IMR-90 (cell line): ENCODE measurements around the gene C19orf33. TPM values are rescaled to one million over a fixed set of nuclear protein-coding genes. Genes with fewer than 3 reads are reported as not detected.

Source experiments
- ATAC-seq: fragments of 200-7000 bp; cut with Tn5 transposase; 2 replicates; pipeline ENCODE4 v1.9.1; 2020; ENCODE audit warnings: low read depth, mild to moderate bottlenecking, moderate library complexity
- BruUV-seq: library from RNA; stranded (reverse); fragments of 400-500 nt; replicated peaks from 2 replicates; lab custom pipeline; 2021; lab: Mats Ljungman, UMichigan
- CTCF ChIA-PET: fragments of 300-600 bp; formaldehyde crosslinking; extraction: SDS; loops from one replicate; lab custom pipeline; 2021; ENCODE audit warnings: antibody characterized with exemption; lab: Yijun Ruan, JAX
- POLR2A ChIA-PET: fragments of 300-600 bp; sonication (Branson Sonifier 250); formaldehyde crosslinking; loops from one replicate; lab custom pipeline; 2022; ENCODE audit warnings: antibody characterized with exemption; ENCODE audit not compliant: unreplicated experiment; lab: Charles Lee
- DNase-seq: peaks from one replicate; pipeline ENCODE4 v3.0.0; 2013
- H2AFZ ChIP-seq: replicated peaks from 2 replicates; pipeline ENCODE3; 2013; ENCODE audit warnings: low read length, mild to moderate bottlenecking; ENCODE audit not compliant: poor library complexity
- H2AK5ac ChIP-seq: 2 replicates; pipeline ENCODE4 v1.6.1; 2013; ENCODE audit warnings: low read depth, low read length, inconsistent platforms
- H2AK9ac ChIP-seq: replicated peaks from 2 replicates; pipeline ENCODE3; 2013; ENCODE audit warnings: mild to moderate bottlenecking, low read depth, low read length, moderate library complexity; ENCODE audit not compliant: poor library complexity
- H2BK120ac ChIP-seq: 2 replicates; pipeline ENCODE4 v1.6.1; 2013; ENCODE audit warnings: low read depth, low read length, inconsistent platforms
- H2BK15ac ChIP-seq: 3 replicates; pipeline ENCODE4 v1.6.1; 2013; ENCODE audit warnings: low read depth, low read length, inconsistent platforms
- H2BK20ac ChIP-seq: 2 replicates; pipeline ENCODE4 v1.6.1; 2013; ENCODE audit warnings: low read depth, mild to moderate bottlenecking, inconsistent platforms, low read length, moderate library complexity
- H2BK5ac ChIP-seq: 2 replicates; pipeline ENCODE4 v1.6.1; 2013; ENCODE audit warnings: mild to moderate bottlenecking, low read depth, low read length, inconsistent platforms; ENCODE audit not compliant: poor library complexity, severe bottlenecking
- H3K14ac ChIP-seq: replicated peaks from 2 replicates; pipeline ENCODE4 v1.6.1; 2013; ENCODE audit warnings: low read depth, low read length, inconsistent platforms
- H3K18ac ChIP-seq: 2 replicates; pipeline ENCODE4 v1.6.1; 2013; ENCODE audit warnings: low read depth, low read length, control low read depth
- H3K23ac ChIP-seq: 2 replicates; pipeline ENCODE4 v1.6.1; 2013; ENCODE audit warnings: low read depth, low read length, inconsistent platforms
- H3K27ac ChIP-seq: 2 replicates; pipeline ENCODE4 v1.5.1; 2013; ENCODE audit warnings: mild to moderate bottlenecking, control low read depth, low read length; ENCODE audit not compliant: insufficient read depth
- H3K27me3 ChIP-seq: 2 replicates; pipeline ENCODE4 v1.6.1; 2013; ENCODE audit warnings: low read length; ENCODE audit not compliant: control insufficient read depth, insufficient read depth
- H3K36me3 ChIP-seq: 2 replicates; pipeline ENCODE4 v1.6.1; 2013; ENCODE audit warnings: low read length, mixed read lengths; ENCODE audit not compliant: control insufficient read depth, insufficient read depth
- H3K4ac ChIP-seq: 2 replicates; pipeline ENCODE4 v1.6.1; 2013; ENCODE audit warnings: low read depth, low read length, inconsistent platforms
- H3K4me1 ChIP-seq: 2 replicates; pipeline ENCODE4 v1.6.1; 2013; ENCODE audit warnings: low read length, mixed read lengths; ENCODE audit not compliant: control insufficient read depth, insufficient read depth
- H3K4me2 ChIP-seq: 2 replicates; pipeline ENCODE4 v1.6.1; 2013; ENCODE audit warnings: low read depth, mild to moderate bottlenecking, control low read depth, low read length, moderate library complexity
- H3K4me3 ChIP-seq: 2 replicates; pipeline ENCODE4 v1.5.1; 2013; ENCODE audit warnings: low read depth, mild to moderate bottlenecking, control low read depth, low read length, moderate library complexity; ENCODE audit not compliant: insufficient read depth
- H3K56ac ChIP-seq: 2 replicates; pipeline ENCODE4 v1.6.1; 2013; ENCODE audit warnings: low read length, inconsistent platforms; ENCODE audit not compliant: insufficient read depth; ENCODE audit errors: extremely low read depth
- H3K79me1 ChIP-seq, 2 experiments: 2 replicates each; pipeline ENCODE4 v1.6.1; 2013; ENCODE audit warnings: low read length in 2 of 2, inconsistent platforms in 1 of 2, low read depth in 1 of 2
- H3K9ac ChIP-seq: 2 replicates; pipeline ENCODE4 v1.6.1; 2013; ENCODE audit warnings: low read depth, low read length, control low read depth
- H3K9me1 ChIP-seq: 2 replicates; pipeline ENCODE4 v1.6.1; 2013; ENCODE audit warnings: low read length, inconsistent platforms; ENCODE audit not compliant: insufficient read depth
- H3K9me3 ChIP-seq: 2 replicates; pipeline ENCODE4 v1.6.1; 2013; ENCODE audit warnings: low read length; ENCODE audit not compliant: control insufficient read depth, insufficient read depth
- H4K20me1 ChIP-seq: 2 replicates; pipeline ENCODE4 v1.6.1; 2013; ENCODE audit warnings: low read length, inconsistent platforms; ENCODE audit not compliant: insufficient read depth
- H4K5ac ChIP-seq: 2 replicates; pipeline ENCODE4 v1.6.1; 2013; ENCODE audit warnings: mild to moderate bottlenecking, low read depth, low read length, control low read depth
- H4K8ac ChIP-seq, 2 experiments: 2 replicates each; pipeline ENCODE4 v1.6.1; 2013; ENCODE audit warnings: low read depth in 2 of 2, low read length in 2 of 2, control low read depth in 1 of 2, inconsistent platforms in 1 of 2
- H4K91ac ChIP-seq: 2 replicates; pipeline ENCODE4 v1.6.1; 2013; ENCODE audit warnings: low read depth, low read length, inconsistent platforms; ENCODE audit not compliant: insufficient read depth
- MAFK ChIP-seq: IDR thresholded peaks from 2 replicates; pipeline ENCODE4 v1.6.1; 2012; ENCODE audit warnings: low read depth, low read length, improper control_type of control experiment
- NFE2L2 ChIP-seq: fragments of 150-350 bp; IDR thresholded peaks from 2 replicates; pipeline ENCODE4 v1.6.1; 2016; ENCODE audit warnings: low read depth, mild to moderate bottlenecking, low read length
- POLR2A ChIP-seq: IDR thresholded peaks from 2 replicates; pipeline ENCODE4 v1.6.1; 2012; ENCODE audit warnings: mild to moderate bottlenecking, low read depth, low read length
- RAD21 ChIP-seq: IDR thresholded peaks from 2 replicates; pipeline ENCODE4 v1.6.1; 2012; ENCODE audit warnings: low read length, improper control_type of control experiment
- RCOR1 ChIP-seq: IDR thresholded peaks from 2 replicates; pipeline ENCODE4 v1.6.1; 2012; ENCODE audit warnings: mild to moderate bottlenecking, low read length, improper control_type of control experiment; ENCODE audit not compliant: insufficient replicate concordance
- RFX5 ChIP-seq: IDR thresholded peaks from 2 replicates; pipeline ENCODE4 v1.8.0; 2012; ENCODE audit warnings: low read depth, mild to moderate bottlenecking, low read length, moderate library complexity
- SMC3 ChIP-seq: fragments of 150-350 bp; IDR thresholded peaks from 2 replicates; pipeline ENCODE4 v1.6.1; 2016; ENCODE audit warnings: low read depth, mild to moderate bottlenecking, antibody characterized with exemption, low read length, moderate library complexity
- WGBS, 2 experiments: methylation state at CpG; one replicate each; pipeline versions ENCODE4 v1.1.5 to v1.1.7; 2013; ENCODE audit warnings: missing lambda C conversion rate in 2 of 2; ENCODE audit not compliant: insufficient read length in 1 of 2; ENCODE audit errors: extremely low coverage in 2 of 2; 5-methylcytosine and 5-hydroxymethylcytosine counted together
- dilution Hi-C: fragments of 300-500 bp; cut with HindIII; formaldehyde crosslinking; loops from one replicate; pipeline ENCODE4 v1.14.3; 2018; ENCODE audit warnings: low sequenced_read_pairs; ENCODE audit not compliant: unreplicated experiment
- in situ Hi-C: fragments of 300-500 bp; cut with MboI; formaldehyde crosslinking; loops from 3 replicates; pipeline ENCODE4 v1.14.3; 2019; ENCODE audit warnings: low sequenced_read_pairs, inconsistent platforms, mixed read lengths
- intact Hi-C: fragments of 100-400 bp; cut with micrococcal nuclease; formaldehyde crosslinking; loops from 2 replicates; pipeline ENCODE4 v1.10.0; 2022
- microRNA-seq, 2 experiments: library from miRNA; stranded (forward) in 1 of 2; unstranded in 1 of 2; fragments of 10-50 nt in 1 of 2; fragments of <30 nt in 1 of 2; gene quantifications in 1 of 2; microRNA quantifications in 1 of 2; one replicate each; pipeline versions ENCODE3 to v1.1.0; 2013 to 2020; ENCODE audit not compliant: insufficient read depth in 1 of 2, insufficient read length in 1 of 2, unreplicated experiment in 1 of 2
- polyA plus RNA-seq, 3 experiments: library from polyadenylated mRNA; depleted of rRNA; stranded (reverse); fragments of >200 nt; gene quantifications; 2 replicates each; pipeline ENCODE4 v1.2.3, GENCODE V29; 2012; ENCODE audit warnings: low replicate concordance in 1 of 3
- small RNA-seq, 5 experiments: library from RNA; depleted of rRNA; stranded (forward); fragments of <200 nt; gene quantifications; one replicate each; pipeline ENCODE3, GENCODE V24; 2012
- total RNA-seq: library from RNA; depleted of rRNA; stranded (reverse); fragments of >200 nt; gene quantifications from 2 replicates; pipeline ENCODE4 v1.2.3, GENCODE V29; 2012; rRNA removed
- TF ChIP-seq, protein P1 (sequence below): fragments of 150-350 bp; IDR thresholded peaks from 2 replicates; pipeline ENCODE4 v1.6.1; 2016; ENCODE audit warnings: low read depth, mild to moderate bottlenecking, low read length, moderate library complexity, borderline replicate concordance

Gene C19orf33
- total and polyA plus RNA-seq, 2 of the 4 experiments (the other 2 are of a cell fraction), result 0.80 TPM; not detected in 1

DNA sequence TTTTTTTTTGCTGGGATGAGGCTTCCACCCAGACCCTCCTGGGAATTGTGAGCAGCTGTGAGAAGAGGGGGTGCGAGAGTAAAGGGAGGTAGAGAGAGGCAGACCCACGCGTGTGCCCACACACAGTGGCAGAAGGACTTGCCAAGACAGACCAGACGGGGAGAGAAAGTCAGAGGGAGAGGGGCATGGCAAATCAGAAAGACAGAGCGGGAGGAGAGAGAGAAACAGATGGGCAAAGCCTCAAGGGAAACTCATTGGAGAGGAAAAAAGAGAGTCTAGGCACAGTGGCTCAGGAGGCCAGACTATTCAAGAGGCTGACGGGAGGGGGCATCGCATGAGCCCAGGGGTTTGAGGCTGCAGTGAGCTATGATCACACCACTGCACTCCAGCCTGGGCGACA, 48.6 kb downstream of the C19orf33 start:
- no peak overlapping the region for H3K4me2 ChIP-seq
- H3K18ac ChIP-seq, result no peak overlapping the region
- no peak overlapping the region for H4K5ac ChIP-seq
- H3K9me1 ChIP-seq, result no peaks in the 10 kb centered on the region
- no peak overlapping the region for H3K9ac ChIP-seq
- no peak overlapping the region for H2AK9ac ChIP-seq
- intact Hi-C loops (no loop called here), in situ Hi-C loops (no loop called here), dilution Hi-C loops (no loop called here)
- no peak overlapping the region for H3K56ac ChIP-seq
- 59% methylated on average over 5 of the region's 8 CpGs; no CpG with 5 or more reads in 1 of the 2 experiments for WGBS, 2 experiments
- ChIA-PET POLR2A (no interaction called here), CTCF (no interaction called here)
- no peak for DNase-seq
- TF ChIP-seq, protein P1, sequence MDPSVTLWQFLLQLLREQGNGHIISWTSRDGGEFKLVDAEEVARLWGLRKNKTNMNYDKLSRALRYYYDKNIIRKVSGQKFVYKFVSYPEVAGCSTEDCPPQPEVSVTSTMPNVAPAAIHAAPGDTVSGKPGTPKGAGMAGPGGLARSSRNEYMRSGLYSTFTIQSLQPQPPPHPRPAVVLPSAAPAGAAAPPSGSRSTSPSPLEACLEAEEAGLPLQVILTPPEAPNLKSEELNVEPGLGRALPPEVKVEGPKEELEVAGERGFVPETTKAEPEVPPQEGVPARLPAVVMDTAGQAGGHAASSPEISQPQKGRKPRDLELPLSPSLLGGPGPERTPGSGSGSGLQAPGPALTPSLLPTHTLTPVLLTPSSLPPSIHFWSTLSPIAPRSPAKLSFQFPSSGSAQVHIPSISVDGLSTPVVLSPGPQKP, result no peak
- TF ChIP-seq POLR2A (no peak), RAD21 (no peak), SMC3 (no peak), MAFK (no peak), NFE2L2 (no peak), RFX5 (no peak), RCOR1 (no peak)
- no TSS peak for BruUV-seq
- no peak overlapping the region for H3K23ac ChIP-seq
- no peak overlapping the region for H2AFZ ChIP-seq
- no peak overlapping the region for H3K4me3 ChIP-seq
- H2BK20ac ChIP-seq, result no peak overlapping the region
- H3K4ac ChIP-seq, result no peak overlapping the region
- H3K4me1 ChIP-seq, result no peaks in the 10 kb centered on the region
- no peak overlapping the region for H4K91ac ChIP-seq
- H2AK5ac ChIP-seq, result no peak overlapping the region
- no peak overlapping the region for H2BK15ac ChIP-seq
- ATAC-seq, result no peak
- H4K8ac ChIP-seq, result no peak overlapping the region
- no peaks in the 10 kb centered on the region for H3K9me3 ChIP-seq
- no peaks in the 10 kb centered on the region for H3K79me1 ChIP-seq
- H3K14ac ChIP-seq, result no peak overlapping the region
- H4K20me1 ChIP-seq, result no peaks in the 10 kb centered on the region
- no peak overlapping the region for H3K27ac ChIP-seq
- H3K36me3 ChIP-seq, result no peaks in the 10 kb centered on the region
- H2BK120ac ChIP-seq, result no peak overlapping the region
- H2BK5ac ChIP-seq, result no peak overlapping the region
- H3K27me3 ChIP-seq, result peaks cover 23% of the 10 kb centered on the region; the same call in 1 of the 2 replicates

Small RNA genes lying within 50 kb of the gene (microRNA-seq; reads per million reads assigned to microRNA genes)
- gene RF00019 (ENCODE audit: insufficient read depth, insufficient read length), result not detected

Small RNA genes lying within 50 kb of the gene (small RNA-seq; reads per million reads assigned to genes)
- gene RF00019, result 0 reads per million in 5 experiments

Other genes with a start within 250 kb of the C19orf33 start
- 3.2 and 4.2 TPM in 2 replicates for gene DPF1, start 80.0 kb upstream of the C19orf33 start, total RNA-seq
- 5.5 and 6.3 TPM in 2 replicates for gene DPF1, start 80.0 kb upstream of the C19orf33 start, polyA plus RNA-seq (2012; rRNA removed)
- not detected in 2 replicates for gene PPP1R14A, start 47.9 kb upstream of the C19orf33 start, total RNA-seq
- 0.84 and 2.0 TPM in 2 replicates for gene PPP1R14A, start 47.9 kb upstream of the C19orf33 start, polyA plus RNA-seq (2012; rRNA removed)
- gene SPINT2, start 39.7 kb upstream of the C19orf33 start, total RNA-seq, result 0.28 and 0.54 TPM in 2 replicates
- 1.2 and 2.2 TPM in 2 replicates for gene SPINT2, start 39.7 kb upstream of the C19orf33 start, polyA plus RNA-seq (2012; rRNA removed)
- gene YIF1B, start 11.7 kb downstream of the C19orf33 start, total RNA-seq, result 72.2 and 78.9 TPM in 2 replicates
- 162 and 165 TPM in 2 replicates for gene YIF1B, start 11.7 kb downstream of the C19orf33 start, polyA plus RNA-seq (2012; rRNA removed)
- 2.7 and 2.8 TPM in 2 replicates for gene KCNK6, start 15.6 kb downstream of the C19orf33 start, total RNA-seq
- gene KCNK6, start 15.6 kb downstream of the C19orf33 start, polyA plus RNA-seq (2012; rRNA removed), result 3.9 and 4.5 TPM in 2 replicates
- gene CATSPERG, start 31.6 kb downstream of the C19orf33 start, total RNA-seq, result 0.18 TPM in 1 of 2 replicates, not detected in the other
- gene CATSPERG, start 31.6 kb downstream of the C19orf33 start, polyA plus RNA-seq (2012; rRNA removed), result 0.16 and 0.34 TPM in 2 replicates
- gene PSMD8, start 70.3 kb downstream of the C19orf33 start, total RNA-seq, result 502 and 644 TPM in 2 replicates
- gene PSMD8, start 70.3 kb downstream of the C19orf33 start, polyA plus RNA-seq (2012; rRNA removed), result 475 and 538 TPM in 2 replicates
- under 0.01 TPM in 1 of 2 replicates, not detected in the other for gene GGN, start 83.8 kb downstream of the C19orf33 start, total RNA-seq
- 0.65 and 0.99 TPM in 2 replicates for gene GGN, start 83.8 kb downstream of the C19orf33 start, polyA plus RNA-seq (2012; rRNA removed)
- 0.56 and 0.90 TPM in 2 replicates for gene SPRED3, start 84.4 kb downstream of the C19orf33 start, total RNA-seq
- 6.3 and 7.9 TPM in 2 replicates for gene SPRED3, start 84.4 kb downstream of the C19orf33 start, polyA plus RNA-seq (2012; rRNA removed)
- gene FAM98C, start 98.8 kb downstream of the C19orf33 start, total RNA-seq, result 3.6 and 4.2 TPM in 2 replicates
- gene FAM98C, start 98.8 kb downstream of the C19orf33 start, polyA plus RNA-seq (2012; rRNA removed), result 17.9 and 20.8 TPM in 2 replicates
- gene RASGRP4, start 122.0 kb downstream of the C19orf33 start, total RNA-seq, result not detected in 2 replicates
- not detected in 2 replicates for gene RASGRP4, start 122.0 kb downstream of the C19orf33 start, polyA plus RNA-seq (2012; rRNA removed)
- gene RYR1, start 129.4 kb downstream of the C19orf33 start, total RNA-seq, result under 0.01 TPM in 1 of 2 replicates, not detected in the other
- gene RYR1, start 129.4 kb downstream of the C19orf33 start, polyA plus RNA-seq (2012; rRNA removed), result 0.03 TPM in 1 of 2 replicates, not detected in the other